Renal pelvis (tissue), 12 donors: ENCODE results near the gene GBE1. TPM values are rescaled to one million over a fixed set of nuclear protein-coding genes. Genes with fewer than 3 reads are reported as not detected.
A peak's percentile ranks its signal among the peaks of the same experiment; 100 is the strongest.
"Not testable (repeated sequence)": the region's sequence is repeated elsewhere in the genome, so short reads cannot be mapped to it uniquely, and the experiment has no call there.

ENCODE experiments used
- DNase-seq: peaks from one replicate; pipeline ENCODE4 v3.0.0-alpha.2; 2013
- long read RNA-seq, 16 experiments: transcript quantifications; one replicate each; lab custom pipeline, GENCODE V29; 2026
- polyA plus RNA-seq, 3 donors: library from polyadenylated mRNA; unstranded; fragments of 120-200 nt; gene quantifications; one replicate each; pipeline ENCODE4 v1.2.1, GENCODE V29; 2013; ENCODE audit not compliant: insufficient read length in 3 of 3

Gene GBE1
- polyA plus RNA-seq = 10 to 100 TPM; 24.6 to 28.2 (median 26.0) TPM
- long read RNA-seq, donor 1, transcript GBE1-201 (16 exons, 3,461 nt) = major isoform, 5 of 22 reads
- long read RNA-seq, donor 1, partial matches to known transcripts = 17 of 22 reads
- long read RNA-seq, donor 1, other reads (novel, unspliced or antisense) = 0 of 22 reads
- long read RNA-seq, donor 2, transcript GBE1-201 (16 exons, 3,461 nt) = major isoform, 16 of 27 reads
- long read RNA-seq, donor 2, partial matches to known transcripts = 11 of 27 reads
- long read RNA-seq, donor 2, other reads (novel, unspliced or antisense) = 0 of 27 reads
- long read RNA-seq, donor 3, transcript GBE1-201 (16 exons, 3,461 nt) = major isoform, 6 of 17 reads
- long read RNA-seq, donor 3, partial matches to known transcripts = 11 of 17 reads
- long read RNA-seq, donor 3, other reads (novel, unspliced or antisense) = 0 of 17 reads
- long read RNA-seq, donor 4, partial matches to known transcripts = 16 of 20 reads
- long read RNA-seq, donor 4, other reads (novel, unspliced or antisense) = 0 of 20 reads
- long read RNA-seq, donor 5, partial matches to known transcripts = 5 of 9 reads
- long read RNA-seq, donor 5, other reads (novel, unspliced or antisense) = 0 of 9 reads
- long read RNA-seq, donor 6, transcript GBE1-201 (16 exons, 3,461 nt) = major isoform, 8 of 14 reads
- long read RNA-seq, donor 6, partial matches to known transcripts = 6 of 14 reads
- long read RNA-seq, donor 6, other reads (novel, unspliced or antisense) = 0 of 14 reads
- long read RNA-seq, donor 7, transcript GBE1-201 (16 exons, 3,461 nt) = major isoform, 5 of 13 reads
- long read RNA-seq, donor 7, partial matches to known transcripts = 8 of 13 reads
- long read RNA-seq, donor 7, other reads (novel, unspliced or antisense) = 0 of 13 reads
- long read RNA-seq, donor 8, partial matches to known transcripts = 6 of 6 reads
- long read RNA-seq, donor 8, other reads (novel, unspliced or antisense) = 0 of 6 reads
- long read RNA-seq, donor 9, partial matches to known transcripts = 14 of 16 reads
- long read RNA-seq, donor 9, other reads (novel, unspliced or antisense) = 0 of 16 reads
- long read RNA-seq, donor 10, partial matches to known transcripts = 7 of 11 reads
- long read RNA-seq, donor 10, other reads (novel, unspliced or antisense) = 0 of 11 reads
- long read RNA-seq, donor 11, partial matches to known transcripts = 5 of 8 reads
- long read RNA-seq, donor 11, other reads (novel, unspliced or antisense) = 0 of 8 reads
- long read RNA-seq, donor 12, transcript GBE1-201 (16 exons, 3,461 nt) = major isoform, 18 of 37 reads
- long read RNA-seq, donor 12, partial matches to known transcripts = 19 of 37 reads
- long read RNA-seq, donor 12, other reads (novel, unspliced or antisense) = 0 of 37 reads
- long read RNA-seq, donor 13, partial matches to known transcripts = 6 of 10 reads
- long read RNA-seq, donor 13, other reads (novel, unspliced or antisense) = 0 of 10 reads
- long read RNA-seq, donor 14 = 0 reads
- long read RNA-seq, donor 15, transcript GBE1-201 (16 exons, 3,461 nt) = major isoform, 8 of 17 reads
- long read RNA-seq, donor 15, partial matches to known transcripts = 9 of 17 reads
- long read RNA-seq, donor 15, other reads (novel, unspliced or antisense) = 0 of 17 reads
- long read RNA-seq, donor 16, transcript GBE1-201 (16 exons, 3,461 nt) = major isoform, 9 of 23 reads
- long read RNA-seq, donor 16, partial matches to known transcripts = 14 of 23 reads
- long read RNA-seq, donor 16, other reads (novel, unspliced or antisense) = 0 of 23 reads

GRCh38 chr3:81760924-81761903 lies at the start of gene GBE1:
Gene GBE1 (minus strand): TSS chr3:81761645. CDS start chr3:81761517, 128 bp downstream.
- DNase-seq = peak; percentile 89

- no peak for DNase-seq
Observed at GRCh38 chr3:81808900-81809299, 47.5 kb upstream of the GBE1 start.

- DNase-seq = no peak
Observed at GRCh38 chr3:81799403-81799802, 38.0 kb upstream of the GBE1 start.

- DNase-seq = no peak
Observed at GRCh38 chr3:81793410-81793809, 32.0 kb upstream of the GBE1 start.

- DNase-seq = no peak
Observed at GRCh38 chr3:81790117-81790516, 28.7 kb upstream of the GBE1 start.

- DNase-seq = no peak
Observed at GRCh38 chr3:81789691-81790090, 28.2 kb upstream of the GBE1 start.

GRCh38 chr3:81788610-81789009 lies 27.2 kb upstream of the GBE1 start:
- no peak for DNase-seq

GRCh38 chr3:81788044-81788443 lies 26.6 kb upstream of the GBE1 start:
- DNase-seq = no peak

- no peak for DNase-seq
Observed at GRCh38 chr3:81782585-81782984, 21.1 kb upstream of the GBE1 start.

- no peak for DNase-seq
Observed at GRCh38 chr3:81778678-81779182, 17.3 kb upstream of the GBE1 start.

- DNase-seq = no peak
Observed at GRCh38 chr3:81776643-81777042, 15.2 kb upstream of the GBE1 start.

GRCh38 chr3:81770710-81771109 lies 9.3 kb upstream of the GBE1 start:
- DNase-seq = no peak

- no peak for DNase-seq
Observed at GRCh38 chr3:81769299-81769698, 7.9 kb upstream of the GBE1 start.

- not testable (repeated sequence) for DNase-seq
Observed at GRCh38 chr3:81767250-81767859, 5.9 kb upstream of the GBE1 start.

GRCh38 chr3:81765400-81765799 lies 4.0 kb upstream of the GBE1 start:
- no peak for DNase-seq

GRCh38 chr3:81764665-81765064 lies 3.2 kb upstream of the GBE1 start:
- no peak for DNase-seq

GRCh38 chr3:81764002-81764401 lies 2.6 kb upstream of the GBE1 start:
- DNase-seq = no peak

GRCh38 chr3:81763001-81763400 lies 1.6 kb upstream of the GBE1 start:
- DNase-seq = no peak
